Measurements from ENCODE around the gene IRF5. TPM values are rescaled to one million over a fixed set of nuclear protein-coding genes. Genes with fewer than 3 reads are reported as not detected.

IRF5 gene, protein sequence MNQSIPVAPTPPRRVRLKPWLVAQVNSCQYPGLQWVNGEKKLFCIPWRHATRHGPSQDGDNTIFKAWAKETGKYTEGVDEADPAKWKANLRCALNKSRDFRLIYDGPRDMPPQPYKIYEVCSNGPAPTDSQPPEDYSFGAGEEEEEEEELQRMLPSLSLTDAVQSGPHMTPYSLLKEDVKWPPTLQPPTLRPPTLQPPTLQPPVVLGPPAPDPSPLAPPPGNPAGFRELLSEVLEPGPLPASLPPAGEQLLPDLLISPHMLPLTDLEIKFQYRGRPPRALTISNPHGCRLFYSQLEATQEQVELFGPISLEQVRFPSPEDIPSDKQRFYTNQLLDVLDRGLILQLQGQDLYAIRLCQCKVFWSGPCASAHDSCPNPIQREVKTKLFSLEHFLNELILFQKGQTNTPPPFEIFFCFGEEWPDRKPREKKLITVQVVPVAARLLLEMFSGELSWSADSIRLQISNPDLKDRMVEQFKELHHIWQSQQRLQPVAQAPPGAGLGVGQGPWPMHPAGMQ
- 12.2 to 17.8 TPM (median 15.2 TPM) in 5 replicates for total RNA-seq (2022; extraction: Qiagen RNA extraction)

DNA sequence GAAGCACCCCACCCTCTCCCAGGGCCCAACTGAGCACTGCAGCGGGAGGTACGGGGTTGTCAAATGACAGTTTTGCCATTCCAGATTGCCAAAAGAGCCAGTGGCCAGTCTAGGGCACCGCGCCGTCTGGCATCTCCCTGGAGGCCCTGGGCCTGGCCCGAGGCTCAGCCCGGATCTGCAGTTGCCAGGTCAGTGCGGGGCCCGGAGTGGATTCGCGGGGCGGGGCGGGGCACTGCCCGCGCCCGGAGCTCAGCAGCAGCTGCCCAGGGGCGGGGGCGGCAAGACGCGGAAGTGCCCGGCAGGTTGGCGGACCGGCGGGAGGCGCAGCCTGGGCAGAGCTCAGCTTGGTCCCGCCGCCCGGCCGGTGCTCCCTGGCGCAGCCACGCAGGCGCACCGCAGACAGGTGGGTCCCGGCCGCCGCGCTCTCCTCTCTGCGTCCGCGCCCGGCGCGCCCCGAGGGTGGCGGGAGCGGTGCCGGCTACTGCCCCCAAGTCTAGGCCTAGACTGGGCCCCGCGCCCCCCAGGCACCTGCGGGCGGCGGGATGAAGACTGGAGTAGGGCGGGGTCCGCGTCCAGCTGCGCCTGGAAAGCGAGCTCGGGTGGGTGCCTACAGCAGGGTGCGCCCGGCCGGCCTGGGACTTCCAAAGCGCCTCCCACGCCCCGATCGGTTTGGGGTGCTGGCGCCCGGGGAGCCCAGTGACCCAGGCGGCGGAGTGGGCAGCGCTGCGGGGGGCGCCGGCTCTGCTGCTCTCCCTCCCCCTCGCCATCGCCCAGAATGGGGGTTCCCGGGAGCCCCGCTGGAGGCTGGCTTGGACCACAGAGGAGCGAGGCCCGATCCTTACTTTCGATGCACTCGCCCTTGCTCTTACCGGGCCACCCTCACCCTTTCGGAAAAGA is at the start of gene IRF5:
TSS of gene IRF5 (plus strand) at position 281 of the 897 bp plus-strand sequence. CDS start 4,155 bp downstream, outside the sequence.

DNA sequence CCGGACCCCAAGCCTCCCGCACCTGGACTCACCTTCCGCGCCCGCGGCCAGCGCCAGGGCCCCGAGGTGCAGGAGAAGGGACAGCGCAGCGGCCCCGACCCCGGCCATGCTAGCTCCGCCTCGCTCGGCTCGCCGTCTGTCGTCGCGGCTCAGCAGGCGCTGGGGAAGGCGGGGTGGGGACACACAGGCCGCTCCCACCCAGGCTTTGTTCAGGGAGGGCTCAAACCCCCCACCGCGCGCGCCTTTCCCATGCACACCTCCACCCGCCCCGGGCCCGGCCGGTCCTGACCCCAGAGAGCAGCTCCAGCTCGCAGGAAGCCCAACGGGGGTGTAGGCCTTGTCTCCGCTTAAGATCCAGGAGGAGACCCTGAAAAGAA is 27.2 kb upstream of the IRF5 start, which contains the start of gene KCP:
TSS of gene KCP (minus strand) at position 141 of the 377 bp plus-strand sequence. CDS start at position 108, 33 bp downstream.

Other genes starting within 250 kb of the IRF5 start
- gene CALU, start 198.6 kb upstream of the IRF5 start, total RNA-seq (2022; extraction: Qiagen RNA extraction), result 125 to 212 TPM (median 150 TPM) in 5 replicates
- not detected in 5 replicates for gene OPN1SW, start 162.1 kb upstream of the IRF5 start, total RNA-seq (2022; extraction: Qiagen RNA extraction)
- 1.5 to 2.5 TPM (median 2.2 TPM) in 5 replicates for gene CCDC136, start 146.0 kb upstream of the IRF5 start, total RNA-seq (2022; extraction: Qiagen RNA extraction)
- gene FLNC, start 107.5 kb upstream of the IRF5 start, total RNA-seq (2022; extraction: Qiagen RNA extraction), result 3.1 to 5.3 TPM (median 4.0 TPM) in 5 replicates
- gene ATP6V1F, start 75.1 kb upstream of the IRF5 start, total RNA-seq (2022; extraction: Qiagen RNA extraction), result 228 to 266 TPM (median 243 TPM) in 5 replicates
- gene KCP, start 27.2 kb upstream of the IRF5 start, total RNA-seq (2022; extraction: Qiagen RNA extraction), result 0.15 to 0.25 TPM (median 0.17 TPM) in 4 of 5 replicates, not detected in the other
- gene TNPO3, start 117.2 kb downstream of the IRF5 start, total RNA-seq (2022; extraction: Qiagen RNA extraction), result 39.8 to 52.5 TPM (median 41.2 TPM) in 5 replicates
- 5.5 to 6.4 TPM (median 5.7 TPM) in 5 replicates for gene TSPAN33, start 206.8 kb downstream of the IRF5 start, total RNA-seq (2022; extraction: Qiagen RNA extraction)